Mucosa of stomach (tissue), 1 donor: ENCODE data around the gene NFATC2.
"Not testable (repeated sequence)": the region's sequence is repeated elsewhere in the genome, so short reads cannot be mapped to it uniquely, and the experiment has no call there.

Experiments
- H3K27me3 ChIP-seq: one replicate; pipeline ENCODE4 v1.7.0; 2013; ENCODE audit warnings: mild to moderate bottlenecking, low read length; ENCODE audit not compliant: control insufficient read depth, insufficient read depth
- H3K36me3 ChIP-seq: one replicate; pipeline ENCODE4 v1.7.0; 2013; ENCODE audit warnings: low read length; ENCODE audit not compliant: control insufficient read depth, insufficient read depth
- H3K4me1 ChIP-seq: one replicate; pipeline ENCODE4 v1.7.0; 2013; ENCODE audit warnings: mild to moderate bottlenecking, low read length; ENCODE audit not compliant: control insufficient read depth, insufficient read depth
- H3K4me3 ChIP-seq: one replicate; pipeline ENCODE4 v1.7.0; 2013; ENCODE audit warnings: low read length
- H3K9ac ChIP-seq: one replicate; pipeline ENCODE4 v1.7.0; 2013; ENCODE audit warnings: mild to moderate bottlenecking, low read length, moderate library complexity
- H3K9me3 ChIP-seq: one replicate; pipeline ENCODE4 v1.7.0; 2013; ENCODE audit warnings: mild to moderate bottlenecking, low read length, moderate library complexity; ENCODE audit not compliant: control insufficient read depth
- donor health status: Pancreatic carcinoma.

NFATC2 gene

GRCh38 chr20:51484831-51485230 lies 57.7 kb downstream of the NFATC2 start:
- Histone ChIP-seq H3K4me3 (no peak overlapping the region), H3K9ac (no peak overlapping the region), H3K4me1 (peaks cover 13% of the 10 kb centered on the region), H3K27me3 (no peaks in the 10 kb centered on the region), H3K9me3 (no peaks in the 10 kb centered on the region), H3K36me3 (no peaks in the 10 kb centered on the region)

GRCh38 chr20:51484141-51484815 lies 58.2 kb downstream of the NFATC2 start:
- peaks cover 13% of the 10 kb centered on the region for H3K4me1 ChIP-seq
- H3K9me3 ChIP-seq = no peaks in the 10 kb centered on the region
- H3K27me3 ChIP-seq = no peaks in the 10 kb centered on the region
- H3K36me3 ChIP-seq = no peaks in the 10 kb centered on the region
- H3K9ac ChIP-seq = no peak overlapping the region
- no peak overlapping the region for H3K4me3 ChIP-seq

- no peaks in the 10 kb centered on the region for H3K9me3 ChIP-seq
- H3K4me3 ChIP-seq = no peak overlapping the region
- no peak overlapping the region for H3K9ac ChIP-seq
- H3K36me3 ChIP-seq = no peaks in the 10 kb centered on the region
- H3K27me3 ChIP-seq = no peaks in the 10 kb centered on the region
- H3K4me1 ChIP-seq = peaks cover 6% of the 10 kb centered on the region
Measured at GRCh38 chr20:51482836-51483473, 59.6 kb downstream of the NFATC2 start.

- Histone ChIP-seq H3K36me3 (no peaks in the 10 kb centered on the region), H3K4me1 (no peaks in the 10 kb centered on the region), H3K9ac (no peak overlapping the region), H3K9me3 (no peaks in the 10 kb centered on the region), H3K27me3 (no peaks in the 10 kb centered on the region), H3K4me3 (no peak overlapping the region)
Measured at GRCh38 chr20:51481341-51481914, 61.1 kb downstream of the NFATC2 start.

- H3K27me3 ChIP-seq = no peaks in the 10 kb centered on the region
- no peak overlapping the region for H3K4me3 ChIP-seq
- no peaks in the 10 kb centered on the region for H3K9me3 ChIP-seq
- no peak overlapping the region for H3K9ac ChIP-seq
- H3K4me1 ChIP-seq = no peaks in the 10 kb centered on the region
- no peaks in the 10 kb centered on the region for H3K36me3 ChIP-seq
Measured at GRCh38 chr20:51480507-51481270, 61.8 kb downstream of the NFATC2 start.

GRCh38 chr20:51476106-51476505 lies 66.4 kb downstream of the NFATC2 start:
- H3K27me3 ChIP-seq, H3K4me3 ChIP-seq, H3K9ac ChIP-seq, H3K4me1 ChIP-seq, H3K9me3 ChIP-seq, H3K36me3 ChIP-seq: not testable (repeated sequence)

GRCh38 chr20:51473771-51474170 lies 68.7 kb downstream of the NFATC2 start:
- no peaks in the 10 kb centered on the region for H3K4me1 ChIP-seq
- no peaks in the 10 kb centered on the region for H3K9me3 ChIP-seq
- no peaks in the 10 kb centered on the region for H3K27me3 ChIP-seq
- H3K9ac ChIP-seq = no peak overlapping the region
- peaks cover 5% of the 10 kb centered on the region for H3K36me3 ChIP-seq
- no peak overlapping the region for H3K4me3 ChIP-seq

- H3K27me3 ChIP-seq = no peaks in the 10 kb centered on the region
- peaks cover 5% of the 10 kb centered on the region for H3K36me3 ChIP-seq
- no peak overlapping the region for H3K4me3 ChIP-seq
- no peaks in the 10 kb centered on the region for H3K4me1 ChIP-seq
- no peak overlapping the region for H3K9ac ChIP-seq
- no peaks in the 10 kb centered on the region for H3K9me3 ChIP-seq
Measured at GRCh38 chr20:51473256-51473655, 69.3 kb downstream of the NFATC2 start.

GRCh38 chr20:51470907-51471411 lies 71.6 kb downstream of the NFATC2 start:
- Histone ChIP-seq H3K9ac (no peak overlapping the region), H3K4me1 (no peaks in the 10 kb centered on the region), H3K9me3 (no peaks in the 10 kb centered on the region), H3K36me3 (peaks cover 5% of the 10 kb centered on the region), H3K4me3 (no peak overlapping the region), H3K27me3 (no peaks in the 10 kb centered on the region)

GRCh38 chr20:51470499-51470820 lies 72.1 kb downstream of the NFATC2 start:
- Histone ChIP-seq H3K36me3 (peaks cover 5% of the 10 kb centered on the region), H3K9me3 (no peaks in the 10 kb centered on the region), H3K9ac (no peak overlapping the region), H3K27me3 (no peaks in the 10 kb centered on the region), H3K4me1 (no peaks in the 10 kb centered on the region), H3K4me3 (no peak overlapping the region)

GRCh38 chr20:51469578-51470498 lies 72.7 kb downstream of the NFATC2 start:
- Histone ChIP-seq H3K4me3 (no peak overlapping the region), H3K36me3 (peaks cover 5% of the 10 kb centered on the region), H3K9ac (no peak overlapping the region), H3K27me3 (no peaks in the 10 kb centered on the region), H3K9me3 (no peaks in the 10 kb centered on the region), H3K4me1 (no peaks in the 10 kb centered on the region)
